Testis (tissue), 2 donors: Measurements from ENCODE around the gene TXNDC8.

Experiments used
- CTCF ChIP-seq, 3 experiments: fragments of 450-650 bp in 2 of 3; fragments of 200-600 bp in 1 of 3; sonication (generic) in 1 of 3; IDR thresholded peaks; one replicate each; pipeline ENCODE4 v1.5.1; 2016 to 2019; ENCODE audit warnings: antibody characterized with exemption in 3 of 3, mild to moderate bottlenecking in 2 of 3, moderate library complexity in 1 of 3
- POLR2A ChIP-seq: fragments of 450-650 bp; IDR thresholded peaks from one replicate; pipeline ENCODE4 v1.6.1; 2017; ENCODE audit warnings: antibody characterized with exemption, mild to moderate bottlenecking, moderate library complexity

GRCh38 chr9:110330484-110331105 is 7.1 kb downstream of the TXNDC8 start:
- TF ChIP-seq CTCF (IDR thresholded peaks at IDR 0.05) = no peak
- no peak for TF ChIP-seq POLR2A
